Dermis microvascular lymphatic vessel endothelial cell (primary cell): ENCODE data around the gene MYO3B. TPM values are rescaled to one million over a fixed set of nuclear protein-coding genes. Genes with fewer than 3 reads are reported as not detected.

Experiments
- DNase-seq, 2 donors: peaks; one replicate each; pipeline versions ENCODE4 v3.0.0 to v3.0.0-alpha.2; 2010; ENCODE audit warnings: low read depth in 2 of 2
- total RNA-seq: library from RNA; depleted of rRNA; stranded (reverse); fragments of >200 nt; gene quantifications from 2 replicates; pipeline ENCODE4 v1.2.1, GENCODE V29; 2014

Gene MYO3B
- total RNA-seq, 1 donor from 2014 or later, result not detected

DNA sequence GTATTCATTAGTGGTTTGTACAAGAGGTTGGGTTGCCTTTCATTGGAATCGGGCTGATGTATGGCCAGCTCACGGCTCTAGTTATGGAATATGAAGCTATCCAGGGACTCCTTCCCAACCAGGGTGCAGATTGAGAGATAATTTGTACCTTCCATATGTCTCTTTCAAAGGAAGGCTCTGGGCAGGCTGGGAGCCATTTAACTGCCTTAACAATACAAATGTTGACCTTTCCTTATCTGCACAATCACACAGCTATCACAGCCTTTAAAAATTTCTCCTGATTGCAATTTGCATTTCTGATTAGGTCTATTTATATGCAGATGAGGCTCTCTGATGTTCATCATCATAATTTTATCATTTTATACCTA is 58.7 kb downstream of the MYO3B start:
- no peak for DNase-seq

DNA sequence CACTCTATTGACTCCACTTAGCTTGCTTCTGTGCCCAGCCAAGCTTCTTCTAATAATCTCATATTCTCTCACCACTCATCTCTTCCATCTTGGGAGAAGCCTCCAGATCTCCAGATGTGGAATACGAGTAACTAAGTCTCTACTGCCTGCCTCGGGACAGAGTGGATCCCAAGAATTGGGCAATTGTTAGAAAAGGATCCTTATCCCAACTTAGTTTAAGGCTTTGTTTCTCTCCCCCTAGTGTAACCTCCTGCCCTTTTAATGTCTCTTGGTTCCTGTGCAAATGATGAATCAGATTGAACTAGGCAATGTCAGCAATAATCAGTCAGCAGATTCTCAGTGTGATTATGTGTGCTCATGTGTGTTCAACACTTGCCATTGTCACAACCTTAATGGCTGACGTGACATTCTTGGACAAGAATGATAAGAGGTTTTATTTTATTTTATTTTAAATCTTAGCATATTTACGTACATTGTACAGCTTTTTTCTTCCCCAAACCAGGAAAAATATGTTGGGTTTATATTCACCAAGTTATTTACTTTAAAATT is 59.7 kb downstream of the MYO3B start:
- DNase-seq, result no peak

DNA sequence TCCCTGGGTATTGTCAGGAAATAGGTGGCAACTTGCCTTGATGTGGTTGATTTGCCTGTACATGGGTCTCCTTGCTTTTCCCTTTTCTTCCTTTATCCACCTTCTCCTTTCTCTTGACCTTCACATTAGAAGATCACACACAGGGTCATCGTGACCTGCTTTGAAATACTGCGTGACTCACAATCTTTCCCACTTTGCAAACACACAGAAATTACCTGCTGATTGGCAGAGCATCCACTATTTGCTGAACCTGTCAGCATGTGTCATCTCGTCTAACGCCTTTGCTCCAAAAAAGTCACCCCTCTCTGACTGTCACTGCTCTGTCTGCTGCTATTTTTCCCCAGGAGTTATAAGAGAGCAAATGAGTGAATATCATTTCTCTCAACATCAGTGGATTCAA is 60.8 kb downstream of the MYO3B start:
- DNase-seq, result no peak

DNA sequence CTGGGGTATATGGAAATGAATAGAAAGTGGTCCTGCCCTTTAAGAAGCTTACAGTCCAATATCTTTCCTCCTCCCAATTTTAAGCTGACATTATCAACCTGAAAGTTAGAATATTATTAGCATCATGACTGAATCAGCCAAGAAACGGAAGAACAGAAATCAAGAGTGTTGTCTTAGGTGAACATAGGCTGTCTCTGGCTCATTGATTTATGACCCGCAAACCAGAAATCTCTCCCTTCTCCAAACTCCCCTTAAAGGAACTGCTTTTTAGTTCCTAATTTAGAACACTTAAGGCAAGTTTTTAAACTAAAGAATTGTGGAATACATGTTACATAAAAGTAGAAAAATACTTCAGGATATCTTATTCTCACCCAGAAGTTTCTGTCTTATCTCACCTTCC is 62.7 kb downstream of the MYO3B start:
- no peak for DNase-seq

DNA sequence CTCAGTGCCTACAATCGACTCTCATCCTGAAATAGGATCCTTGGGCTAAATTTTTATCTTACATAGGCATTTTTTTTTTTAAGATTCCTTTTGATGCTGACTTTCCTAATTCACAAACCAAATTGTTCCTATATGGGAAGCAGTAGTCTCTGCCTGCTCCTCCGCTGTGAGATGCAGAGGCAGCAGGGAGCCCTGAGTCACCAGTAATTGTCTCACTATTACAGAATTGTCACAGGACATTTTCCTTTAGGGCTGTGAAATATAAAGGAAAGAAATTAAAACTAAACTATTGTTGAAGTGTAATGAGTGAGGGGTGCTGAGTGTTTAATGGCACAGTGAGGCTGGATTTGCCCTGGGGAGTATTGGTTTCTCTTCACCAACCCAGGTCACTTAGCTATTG is 63.8 kb downstream of the MYO3B start:
- DNase-seq, result no peak

DNA sequence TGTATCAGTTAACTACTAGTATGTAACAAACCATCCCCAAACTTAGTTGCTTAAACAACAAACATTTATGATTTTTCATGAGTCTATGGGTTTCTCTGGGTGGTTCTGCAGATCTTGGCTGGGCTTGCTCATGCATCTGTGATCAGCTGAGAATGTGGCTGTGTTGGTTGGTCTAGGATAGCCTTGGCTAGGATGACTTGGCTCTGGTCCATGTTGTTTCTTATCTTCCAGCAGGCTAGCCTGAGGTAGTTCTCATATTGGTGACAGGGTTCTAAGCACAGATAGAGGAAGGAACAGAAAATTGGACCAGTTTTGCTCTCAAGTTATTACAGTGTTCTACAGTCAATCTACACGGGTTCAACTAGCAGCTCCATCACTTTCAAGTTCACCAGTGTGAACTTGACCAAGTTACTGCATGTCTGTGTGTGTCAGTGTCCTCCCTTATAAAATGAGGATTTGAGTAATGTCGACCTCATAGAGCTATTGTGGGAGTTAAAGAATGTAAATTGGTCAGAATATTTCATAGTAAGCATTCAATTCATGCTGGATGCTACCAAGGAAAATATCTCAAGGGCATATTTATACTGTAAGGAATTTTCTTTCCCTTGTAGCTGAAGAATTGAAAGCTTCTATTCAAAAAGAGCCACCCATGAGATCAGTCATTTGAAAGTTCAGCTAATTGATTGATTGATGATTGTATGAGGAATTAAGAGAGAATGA is 65.3 kb downstream of the MYO3B start:
- DNase-seq, result no peak

DNA sequence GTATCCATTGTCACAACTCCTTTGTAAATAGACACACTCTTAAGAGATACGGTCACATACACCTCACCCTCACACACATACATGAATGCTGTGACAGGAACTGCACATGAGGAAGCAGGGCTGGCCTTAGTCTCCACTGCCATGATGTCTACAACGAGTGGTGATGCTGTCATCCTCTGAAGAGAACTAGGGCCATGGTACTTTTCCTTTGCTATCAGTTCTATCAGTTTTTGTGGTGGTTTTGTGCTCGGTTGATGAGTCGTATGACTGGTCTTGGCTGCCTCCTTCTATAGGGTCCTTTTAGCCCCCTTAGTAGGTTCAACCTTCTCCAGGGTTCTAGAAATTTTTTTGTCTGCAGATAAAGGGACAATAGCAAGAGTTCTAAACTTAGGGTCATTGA is 66.0 kb downstream of the MYO3B start:
- no peak for DNase-seq

DNA sequence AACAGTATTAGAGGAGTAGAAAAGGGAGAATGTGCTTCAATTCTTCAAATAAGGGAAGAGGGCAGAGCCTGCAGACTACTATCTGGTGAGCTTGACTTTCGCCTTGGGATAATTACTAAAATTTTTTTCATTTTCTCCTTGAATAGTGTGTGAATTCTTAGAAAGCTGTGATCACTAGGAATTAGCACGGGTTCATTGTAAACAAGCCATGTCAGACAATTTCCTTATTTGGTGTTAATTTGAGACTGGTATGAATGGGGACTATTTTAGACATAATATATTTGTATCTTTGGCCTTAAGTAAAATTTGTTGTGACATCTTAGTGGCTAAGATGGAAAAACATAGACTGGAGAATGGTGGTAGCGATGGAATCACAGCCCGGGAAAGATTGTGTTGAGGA is 66.6 kb downstream of the MYO3B start:
- no peak for DNase-seq

DNA sequence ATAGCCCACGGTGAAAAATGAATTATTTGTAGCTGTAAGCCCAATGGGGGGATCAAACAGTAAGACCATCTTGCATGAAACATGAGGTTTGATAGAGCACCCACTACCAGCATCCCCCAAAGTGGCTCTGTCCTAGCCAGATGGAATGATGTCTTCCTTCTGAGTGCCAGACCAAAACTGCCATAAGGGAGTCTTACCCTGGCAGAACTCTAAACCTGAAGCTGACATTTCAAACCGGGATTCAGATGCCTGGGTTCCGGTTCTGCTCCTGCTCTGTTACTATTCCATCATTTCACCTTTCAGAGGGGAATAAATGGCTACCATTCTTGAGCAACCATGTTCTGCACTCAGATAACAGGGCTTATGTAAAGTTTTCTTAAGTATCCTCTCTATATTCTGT is 67.4 kb downstream of the MYO3B start:
- no peak for DNase-seq

DNA sequence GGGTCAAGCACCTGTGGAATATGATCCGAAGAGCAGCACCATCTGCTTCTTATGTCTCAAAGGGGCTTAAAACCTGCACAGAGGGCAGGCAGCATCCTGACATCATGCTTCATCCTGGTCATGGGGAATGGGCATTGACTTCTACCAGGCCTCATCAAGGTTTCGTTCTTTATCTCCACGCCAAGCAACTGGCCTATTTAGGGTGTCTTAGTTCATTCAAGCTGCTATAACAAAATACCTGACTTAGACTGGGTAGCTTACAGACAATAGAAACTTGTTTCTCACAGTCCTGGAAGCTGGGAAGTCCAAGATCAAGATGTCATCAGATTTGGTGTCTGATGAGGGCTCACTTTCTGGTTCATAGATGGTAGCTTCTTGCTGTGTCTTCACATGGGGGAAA is 69.4 kb downstream of the MYO3B start:
- DNase-seq, result no peak

DNA sequence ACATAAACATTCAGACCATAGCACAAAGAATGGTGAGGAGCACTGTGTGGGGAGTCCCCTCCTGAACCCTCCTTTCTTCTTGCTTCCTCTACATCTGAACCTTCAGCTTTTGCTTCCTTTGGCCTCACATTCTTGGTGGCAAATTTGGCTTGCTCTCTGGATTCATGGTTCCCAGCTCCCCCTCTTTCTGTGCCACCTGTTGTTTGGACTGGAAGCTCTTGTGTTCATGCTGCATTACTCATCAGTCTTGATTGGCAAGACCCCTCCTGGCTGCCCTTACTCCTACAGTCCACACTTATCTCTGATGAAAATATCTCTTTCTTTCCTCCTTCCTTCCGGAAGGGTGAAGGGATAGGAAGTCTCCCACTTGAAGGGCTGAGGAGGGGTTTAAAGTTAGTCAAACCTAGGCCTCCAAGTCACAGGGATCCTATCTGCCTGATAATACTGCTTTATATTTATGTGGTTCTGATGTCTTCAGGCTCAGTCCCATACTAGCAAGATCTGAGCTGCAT is 70.0 kb downstream of the MYO3B start:
- no peak for DNase-seq

DNA sequence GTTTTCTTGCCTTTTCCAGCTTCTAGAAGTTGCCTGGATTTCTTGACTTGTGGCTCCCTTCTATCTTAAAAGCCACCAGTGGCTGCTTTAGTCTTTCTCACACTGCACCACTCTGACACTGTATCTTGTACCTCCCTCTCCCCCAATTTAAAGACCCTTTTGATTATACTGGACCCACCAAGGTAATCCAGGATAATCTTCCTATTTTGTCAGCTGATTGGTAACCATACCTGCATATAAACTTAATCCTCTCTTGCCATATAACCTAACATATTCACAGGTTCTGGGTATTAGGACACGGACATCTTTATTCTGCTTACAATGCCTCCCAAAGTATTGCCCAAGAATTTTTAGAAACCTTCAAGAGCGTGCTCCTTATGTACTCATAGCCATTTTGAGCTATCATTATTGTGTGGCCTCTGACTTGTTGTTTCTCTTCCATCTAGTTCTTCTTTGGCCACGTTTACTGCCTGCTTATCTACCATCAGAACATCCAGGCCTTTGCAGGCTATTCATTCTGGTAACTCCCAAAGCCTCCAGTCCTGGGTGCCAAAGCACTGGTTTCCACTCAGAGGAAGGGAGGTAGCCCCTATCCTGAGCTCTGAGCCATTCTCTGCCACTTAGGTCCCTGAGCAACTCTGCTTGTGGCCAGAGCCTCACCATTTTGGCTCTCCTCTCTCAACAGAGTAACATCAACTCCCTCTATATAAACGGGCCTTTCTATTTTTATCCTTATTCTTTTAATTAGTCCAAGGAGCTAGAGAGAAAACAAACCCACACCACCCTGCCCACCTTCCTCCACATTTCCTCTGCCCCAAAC is 70.8 kb downstream of the MYO3B start:
- DNase-seq, result no peak

DNA sequence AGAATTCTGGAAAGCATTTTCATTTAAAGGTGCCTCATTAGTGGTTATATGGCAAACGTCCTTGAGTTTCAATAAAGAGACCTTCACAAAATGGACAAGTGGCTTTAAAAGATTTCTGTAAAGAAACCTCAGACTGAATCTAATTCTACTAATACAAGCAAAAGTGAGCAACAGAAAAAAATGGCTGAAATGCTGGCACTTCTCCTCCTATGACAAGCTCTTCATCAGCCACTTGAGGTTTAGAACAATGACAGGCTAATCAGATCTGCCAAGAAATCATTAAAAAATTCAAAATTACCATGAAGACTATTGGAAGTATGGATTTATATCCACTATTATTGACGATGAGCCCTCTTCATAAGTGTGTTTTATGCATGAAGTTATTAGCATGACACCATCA is 71.8 kb downstream of the MYO3B start:
- no peak for DNase-seq

DNA sequence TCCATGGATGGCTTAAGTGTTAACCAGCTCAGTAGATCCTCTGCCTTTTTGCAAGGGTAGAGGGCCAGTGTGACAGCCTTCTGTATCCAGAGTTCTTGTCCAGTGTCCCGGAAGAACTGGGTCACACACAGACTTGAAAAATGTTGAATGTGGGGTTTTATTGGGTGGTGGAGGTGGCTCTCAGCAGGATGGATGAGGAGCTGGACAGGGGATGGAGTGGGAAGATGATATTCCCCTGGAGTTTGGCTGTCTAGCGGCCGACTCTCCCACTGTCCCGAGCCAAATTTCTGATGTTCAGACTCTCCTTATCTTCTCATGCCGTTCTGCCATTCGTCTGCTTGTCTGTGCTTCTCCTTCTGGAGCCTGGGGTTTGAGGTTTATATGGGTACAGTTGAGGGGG is 72.6 kb downstream of the MYO3B start:
- no peak for DNase-seq

DNA sequence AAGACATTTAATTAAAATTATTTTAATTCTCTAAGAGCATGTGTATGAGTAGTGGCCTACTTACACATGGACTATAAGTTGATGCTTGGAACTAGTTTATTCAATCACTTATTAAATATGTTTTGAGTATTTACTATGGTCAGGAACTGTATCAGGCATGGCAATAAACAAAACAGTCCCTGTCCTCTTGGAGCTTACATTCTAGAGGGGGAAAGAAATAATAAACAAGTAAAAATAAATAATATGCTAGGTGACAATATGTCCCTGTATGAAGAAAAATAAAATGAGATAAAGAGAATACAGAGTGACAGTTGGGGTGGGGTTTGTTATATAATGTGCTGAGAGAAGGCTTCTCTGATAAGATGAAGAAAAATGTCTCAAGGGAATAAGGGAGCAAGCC is 74.5 kb downstream of the MYO3B start:
- no peak for DNase-seq

DNA sequence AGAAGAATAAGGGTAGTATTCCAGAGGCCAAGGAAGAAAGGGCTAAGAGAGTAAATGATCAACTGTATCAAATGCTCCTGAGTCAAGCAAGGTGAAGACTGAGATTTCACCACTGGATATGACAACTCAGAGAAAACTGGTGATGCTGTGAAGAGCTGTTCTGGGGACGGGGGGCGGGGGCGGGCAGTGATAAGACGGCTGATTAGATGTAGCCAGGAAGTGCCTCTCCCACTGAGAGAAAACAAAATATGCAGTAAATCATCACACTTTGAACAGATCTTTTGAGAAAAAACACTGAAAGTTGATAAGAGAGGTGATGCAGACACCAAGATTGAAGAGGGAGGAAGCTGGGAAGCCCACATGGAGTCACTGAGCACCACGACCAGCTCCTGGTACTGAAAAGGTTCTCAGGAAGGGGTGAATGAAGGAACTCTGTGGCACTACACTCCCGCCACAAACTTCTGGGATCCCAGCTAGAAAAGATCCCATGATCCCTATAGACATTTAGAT is 75.8 kb downstream of the MYO3B start:
- no peak for DNase-seq

DNA sequence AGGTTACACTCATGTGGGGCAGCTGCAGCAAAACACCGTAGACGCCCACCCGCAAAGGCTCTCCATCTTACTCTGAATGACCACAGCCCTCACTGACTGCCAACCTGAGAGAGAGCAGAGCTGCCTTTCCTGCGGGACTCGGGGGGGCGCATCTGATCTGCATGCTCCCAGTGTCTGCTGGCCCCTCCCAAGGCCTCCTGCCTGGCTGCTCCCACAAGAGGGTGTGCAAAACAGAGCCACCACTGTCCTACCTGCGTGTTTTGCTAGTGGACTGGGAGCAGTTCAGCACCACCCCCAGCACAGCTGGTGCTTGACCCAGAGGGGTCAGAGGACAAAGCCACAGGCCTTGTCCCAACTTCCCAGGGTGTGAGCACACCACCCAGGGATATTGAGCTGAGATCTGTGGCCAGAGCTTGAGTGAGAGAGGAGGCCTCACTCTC is 76.4 kb downstream of the MYO3B start:
- no peak for DNase-seq

DNA sequence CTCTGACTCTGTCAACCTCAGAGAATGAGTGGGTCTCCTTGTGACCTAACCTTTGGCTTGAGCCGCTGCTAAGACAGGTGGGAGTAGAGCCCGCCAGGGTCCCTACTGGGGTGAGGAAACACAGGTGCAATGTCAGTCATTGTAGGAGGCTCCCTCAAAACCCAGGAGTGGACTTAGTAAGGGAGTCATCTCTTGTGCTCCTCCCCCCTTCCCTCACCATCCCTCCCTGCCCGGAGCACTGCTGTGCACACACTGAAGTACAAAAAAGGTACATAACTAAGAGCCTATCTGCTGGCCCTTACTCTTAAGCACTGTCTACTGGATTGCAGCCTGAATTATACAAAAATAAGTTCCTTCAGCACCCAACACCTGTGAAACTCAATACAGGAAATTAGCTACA is 77.2 kb downstream of the MYO3B start:
- no peak for DNase-seq

DNA sequence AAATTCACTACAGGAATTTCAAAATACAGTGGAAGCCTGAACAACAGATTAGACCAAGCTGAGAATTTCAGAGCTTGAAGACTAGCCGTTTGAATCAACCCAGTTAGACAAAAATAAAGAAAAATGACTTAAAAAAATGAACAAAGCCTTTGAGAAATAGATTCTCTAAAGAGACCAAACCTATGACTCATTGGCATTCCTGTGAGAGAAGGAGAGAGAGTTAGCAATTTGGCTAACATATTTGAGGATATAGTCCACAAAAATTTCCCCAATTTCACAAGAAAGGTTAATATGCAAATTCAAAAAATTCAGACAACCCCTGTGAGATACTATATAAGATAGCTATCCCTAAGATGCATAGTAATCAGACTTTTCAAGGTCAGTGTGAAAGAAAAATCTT is 78.0 kb downstream of the MYO3B start:
- no peak for DNase-seq

DNA sequence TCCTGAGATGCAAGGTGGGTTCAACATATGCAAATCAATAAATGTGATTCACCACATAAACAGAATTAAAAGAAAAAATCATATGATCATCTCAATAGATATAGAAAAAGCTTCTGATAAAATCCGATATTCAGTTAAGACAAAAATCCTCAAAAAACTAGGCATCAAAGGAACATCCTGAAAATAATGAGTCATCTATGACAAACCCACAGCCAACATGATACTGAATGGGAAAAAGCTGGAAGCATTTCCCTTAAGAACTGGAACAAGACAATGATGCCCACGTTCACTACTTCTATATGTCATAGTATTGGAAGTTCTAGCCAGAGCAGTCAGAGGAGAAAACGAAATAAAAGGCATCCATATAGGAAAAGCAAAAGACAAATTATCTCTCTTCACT is 80.4 kb downstream of the MYO3B start:
- DNase-seq, result no peak

DNA sequence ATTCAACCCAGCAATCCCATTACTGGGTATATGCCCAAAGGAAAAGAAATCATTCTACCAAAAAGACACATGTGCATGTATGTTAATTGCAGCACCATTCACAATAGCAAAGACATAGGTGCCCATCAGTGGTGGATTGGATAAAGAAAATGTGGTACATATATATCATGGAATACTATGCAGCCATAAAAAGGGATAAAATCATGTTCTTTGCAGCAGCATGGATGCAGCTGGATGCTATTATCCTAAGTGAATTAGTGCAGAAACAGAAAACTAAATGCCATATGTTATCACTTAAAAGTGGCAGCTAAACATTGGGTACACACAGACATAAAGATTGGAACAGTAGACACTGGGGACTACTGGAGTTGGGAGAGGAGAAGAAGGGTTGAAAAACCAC is 82.2 kb downstream of the MYO3B start:
- no peak for DNase-seq

DNA sequence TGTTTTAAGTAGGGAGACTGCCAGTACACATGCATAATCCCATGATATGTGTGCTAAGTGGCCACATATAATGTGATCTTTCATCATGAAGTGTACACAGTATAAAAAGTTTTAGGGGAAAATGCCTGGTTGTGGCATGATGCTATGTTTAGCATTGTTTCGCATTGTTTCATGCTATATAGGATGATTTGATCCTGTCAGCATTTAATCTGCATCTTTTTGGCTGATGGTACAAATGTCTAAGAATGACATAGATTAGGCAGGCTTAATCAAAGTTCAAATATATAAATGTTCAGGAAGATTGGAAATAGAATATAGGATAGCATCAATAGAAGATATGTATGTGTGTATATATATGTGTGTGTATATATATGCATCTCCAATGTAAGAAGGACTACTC is 83.6 kb downstream of the MYO3B start:
- DNase-seq, result no peak

DNA sequence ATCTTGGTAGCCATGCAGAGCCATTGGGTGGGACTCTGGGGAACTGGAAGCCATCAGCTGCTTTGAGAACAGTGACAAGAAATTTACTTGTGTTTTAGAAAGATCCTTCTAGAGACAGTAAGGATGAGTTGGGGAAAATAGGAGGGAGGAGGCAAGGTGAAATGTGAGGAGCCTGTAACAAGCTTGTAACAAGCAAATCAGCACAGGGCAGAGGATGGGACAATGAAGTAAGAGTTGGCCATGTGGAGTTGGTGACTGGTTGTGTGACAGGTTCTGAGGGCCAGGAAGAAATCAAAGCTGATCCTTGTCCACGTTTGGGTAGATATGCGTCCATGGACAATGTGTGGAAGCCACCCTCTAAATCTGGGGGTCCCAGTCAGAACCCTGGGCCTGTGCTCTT is 84.4 kb downstream of the MYO3B start:
- DNase-seq, result no peak
